ENCODE results near the gene TMEM220.

GRCh38 chr17:10744501-10745000 is 14.7 kb upstream of the TMEM220 start:
- TF ChIP-seq CTCF (IDR thresholded peaks at IDR 0.05) (no peak), POLR2A (IDR thresholded peaks at IDR 0.05) (no peak), EP300 (IDR thresholded peaks at IDR 0.05) (no peak)
